HG03469 (cell line): ENCODE measurements around the gene ENTPD2.

Experiments used
- ATAC-seq: cut with Tn5 transposase; IDR thresholded peaks from one replicate; pipeline ENCODE4 v1.9.1; 2021; ENCODE audit warnings: mild to moderate bottlenecking, moderate library complexity, moderate number of reproducible peaks; ENCODE audit not compliant: unreplicated experiment

The ENTPD2 gene

DNA sequence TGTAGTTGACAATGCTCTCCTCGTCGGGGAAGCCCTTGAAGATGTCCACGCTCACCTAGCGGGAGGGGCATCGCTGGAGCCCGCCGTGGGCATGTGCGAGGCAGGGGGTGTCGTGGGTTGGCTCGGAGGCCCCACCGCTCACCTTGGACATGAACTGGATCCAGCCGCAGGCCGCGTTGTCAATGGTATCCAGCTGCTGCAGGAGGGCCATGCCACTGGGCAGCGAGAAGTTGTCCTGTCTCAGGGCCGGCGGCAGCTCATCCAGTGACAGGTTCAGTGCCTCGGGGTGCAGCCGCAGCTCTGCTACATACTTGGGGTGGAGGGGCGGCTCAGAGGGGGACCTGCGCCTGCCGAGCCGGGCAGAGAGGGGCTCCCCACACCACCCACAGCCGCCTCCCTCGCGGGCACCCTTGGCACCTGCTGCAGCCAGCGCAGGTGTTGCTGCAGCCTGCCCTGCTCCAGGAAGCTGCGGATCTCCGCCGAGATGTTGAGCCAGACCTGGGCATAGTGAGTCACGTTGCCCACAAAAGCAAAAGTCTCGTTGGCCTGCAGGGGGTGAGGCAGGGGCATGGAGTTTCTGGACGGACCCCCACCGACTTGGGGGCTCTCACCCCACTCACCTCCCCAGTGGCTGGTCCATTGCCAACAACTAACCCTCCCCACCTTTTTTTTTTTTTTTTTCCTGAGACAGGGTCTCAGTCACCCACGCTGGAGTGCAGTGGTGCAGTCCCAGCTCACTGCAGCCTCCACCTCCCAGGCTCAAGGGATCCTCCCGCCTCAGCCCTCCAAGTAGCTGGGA is 34.9 kb downstream of the ENTPD2 start:
- no peak for ATAC-seq

GRCh38 chr9:137017791-137018497 is 35.9 kb downstream of the ENTPD2 start:
- ATAC-seq = no peak

DNA sequence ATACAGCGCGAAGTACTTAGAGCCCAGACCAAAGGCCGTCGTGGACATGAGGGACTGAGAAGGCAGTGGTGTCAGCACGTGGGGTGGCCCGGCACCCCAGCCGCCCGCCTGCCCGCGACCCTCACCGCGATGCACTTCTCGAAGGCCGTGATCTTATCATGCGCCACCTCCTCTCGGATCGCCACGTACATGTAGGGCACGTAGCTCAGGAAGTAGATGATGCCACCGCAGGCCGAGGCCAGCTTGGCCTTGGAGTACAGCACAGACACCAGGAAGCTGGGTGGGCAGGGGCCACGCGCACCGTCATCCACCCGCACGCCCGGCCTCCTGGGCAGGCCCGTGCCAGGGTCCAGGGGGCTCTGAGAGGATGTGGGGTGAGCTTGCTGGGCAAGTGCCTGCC is 36.8 kb downstream of the ENTPD2 start:
- ATAC-seq = no peak

GRCh38 chr9:137016436-137016835 is 37.4 kb downstream of the ENTPD2 start:
- no peak for ATAC-seq

DNA sequence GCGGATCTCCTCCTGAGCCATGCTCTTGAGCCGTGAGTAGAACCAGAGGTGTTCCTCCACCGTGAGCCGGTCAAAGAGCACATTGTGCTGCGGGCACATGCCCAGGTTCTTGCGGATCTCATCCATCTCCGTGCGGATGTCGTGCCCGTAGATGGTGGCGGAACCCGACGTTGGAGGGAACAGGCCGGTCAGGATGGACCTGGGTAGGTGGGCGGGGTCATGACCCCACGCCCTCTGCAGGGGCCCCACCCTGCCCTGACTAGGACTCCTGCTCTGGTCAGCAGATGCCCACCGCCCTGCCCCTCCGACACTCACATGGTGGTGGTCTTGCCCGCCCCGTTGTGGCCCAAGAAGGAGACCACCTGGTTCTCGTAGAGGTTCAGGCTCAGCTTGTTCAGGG is 37.9 kb downstream of the ENTPD2 start:
- ATAC-seq = no peak

- no peak for ATAC-seq
Observed at GRCh38 chr9:137015540-137015930, 38.3 kb downstream of the ENTPD2 start.

GRCh38 chr9:137014776-137015539 is 38.9 kb downstream of the ENTPD2 start:
- ATAC-seq = no peak

DNA sequence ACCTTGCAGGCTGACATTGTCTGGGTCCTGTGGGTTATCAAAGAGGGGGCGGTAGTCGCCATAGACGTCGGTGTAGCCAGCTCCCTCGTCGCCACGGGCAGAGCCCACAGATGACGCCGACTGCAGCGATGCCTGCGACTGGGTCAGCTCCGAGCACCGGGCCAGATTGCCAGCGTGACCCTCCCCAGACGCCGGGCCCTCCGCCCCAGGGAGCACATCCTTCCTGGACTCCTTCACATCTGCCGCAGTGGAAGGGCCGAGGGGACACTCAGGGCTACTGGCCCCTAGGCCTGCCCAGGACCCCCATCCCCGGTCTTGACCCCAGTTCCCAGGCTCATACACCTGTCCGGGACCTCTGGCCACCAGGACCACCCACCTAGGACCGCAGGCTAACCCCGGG is 39.7 kb downstream of the ENTPD2 start:
- ATAC-seq = no peak

GRCh38 chr9:137013571-137013940 is 40.3 kb downstream of the ENTPD2 start:
- ATAC-seq = no peak

DNA sequence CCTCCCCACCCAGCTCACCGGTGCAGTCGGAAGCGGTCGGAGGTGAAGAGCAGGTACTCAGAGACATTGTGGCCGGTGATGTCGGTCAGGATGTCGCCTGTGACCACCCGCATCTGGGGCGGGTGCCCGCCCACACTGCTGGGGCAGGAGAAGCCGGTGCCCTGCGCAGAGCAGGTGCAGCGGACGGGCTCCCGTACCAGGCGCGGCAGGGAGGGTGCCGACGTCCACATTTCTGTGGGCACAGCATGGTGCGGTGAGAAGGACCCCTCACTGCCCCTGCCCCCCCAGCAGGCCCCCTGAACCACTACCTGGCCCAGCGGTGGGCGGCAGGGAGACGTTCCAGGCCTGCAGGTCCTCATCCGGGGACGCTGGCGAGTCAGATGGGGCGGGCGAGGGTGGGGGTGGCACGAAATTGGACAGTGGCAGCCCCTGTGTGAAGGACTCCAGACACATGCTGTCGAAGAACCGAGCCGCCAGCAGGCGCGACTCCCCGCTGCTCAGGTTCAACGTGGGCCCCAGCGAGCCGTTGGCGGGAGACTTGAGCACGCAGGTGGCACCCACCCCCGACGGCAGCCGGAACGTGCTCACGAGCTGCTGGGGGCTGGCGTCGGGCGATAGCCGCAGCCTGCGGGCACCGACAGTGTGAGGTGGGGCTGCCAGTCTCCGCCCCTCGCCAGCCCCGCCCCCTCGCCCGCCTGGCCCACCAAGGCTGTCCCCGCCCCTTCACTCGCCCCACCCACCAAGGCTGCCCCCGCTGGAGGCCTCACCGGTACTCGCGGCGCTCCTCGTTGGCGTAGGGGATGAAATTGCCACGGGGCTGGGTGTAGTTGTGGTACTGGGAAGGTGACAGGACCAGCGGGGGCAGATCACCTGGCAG is 40.9 kb downstream of the ENTPD2 start:
- ATAC-seq = no peak

DNA sequence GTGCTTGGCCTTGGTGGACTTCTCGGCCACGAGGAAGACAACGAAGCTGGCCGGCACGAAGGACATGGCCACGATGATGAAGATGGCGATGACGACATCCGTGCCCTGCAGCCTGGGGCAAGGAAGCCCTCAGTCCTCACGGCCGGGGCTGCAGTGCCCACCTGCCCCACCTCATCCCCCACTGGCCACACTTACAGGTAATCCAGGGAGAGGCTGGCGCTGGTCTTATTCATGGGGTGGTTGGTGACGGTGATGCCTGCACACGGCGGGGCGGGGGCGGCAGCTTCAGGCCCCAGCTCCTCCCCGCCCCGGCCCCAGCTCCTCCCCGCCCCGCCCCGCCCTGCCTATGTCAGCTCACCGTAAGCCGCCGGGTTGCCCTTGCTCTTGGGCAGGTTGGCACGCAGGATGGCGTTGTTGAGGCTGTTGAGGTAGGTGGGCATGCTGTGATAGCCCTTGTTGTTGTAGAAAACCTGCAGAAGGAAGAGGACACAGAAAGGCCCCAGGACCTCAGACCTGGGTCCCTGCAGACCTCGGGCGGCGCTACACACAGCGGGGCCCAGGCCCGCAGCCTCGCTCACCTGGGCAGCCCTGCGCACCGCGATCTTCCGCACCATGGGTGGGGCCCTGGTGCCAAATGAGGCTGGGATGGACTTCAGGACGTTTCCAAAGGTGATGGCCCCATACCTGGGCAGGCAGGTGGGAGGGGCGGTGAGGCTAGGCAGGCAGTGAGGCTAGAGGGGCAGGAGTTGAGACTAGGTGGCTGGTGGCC is 41.8 kb downstream of the ENTPD2 start:
- no peak for ATAC-seq

- ATAC-seq = no peak
Observed at GRCh38 chr9:137011156-137011555, 42.7 kb downstream of the ENTPD2 start.

DNA sequence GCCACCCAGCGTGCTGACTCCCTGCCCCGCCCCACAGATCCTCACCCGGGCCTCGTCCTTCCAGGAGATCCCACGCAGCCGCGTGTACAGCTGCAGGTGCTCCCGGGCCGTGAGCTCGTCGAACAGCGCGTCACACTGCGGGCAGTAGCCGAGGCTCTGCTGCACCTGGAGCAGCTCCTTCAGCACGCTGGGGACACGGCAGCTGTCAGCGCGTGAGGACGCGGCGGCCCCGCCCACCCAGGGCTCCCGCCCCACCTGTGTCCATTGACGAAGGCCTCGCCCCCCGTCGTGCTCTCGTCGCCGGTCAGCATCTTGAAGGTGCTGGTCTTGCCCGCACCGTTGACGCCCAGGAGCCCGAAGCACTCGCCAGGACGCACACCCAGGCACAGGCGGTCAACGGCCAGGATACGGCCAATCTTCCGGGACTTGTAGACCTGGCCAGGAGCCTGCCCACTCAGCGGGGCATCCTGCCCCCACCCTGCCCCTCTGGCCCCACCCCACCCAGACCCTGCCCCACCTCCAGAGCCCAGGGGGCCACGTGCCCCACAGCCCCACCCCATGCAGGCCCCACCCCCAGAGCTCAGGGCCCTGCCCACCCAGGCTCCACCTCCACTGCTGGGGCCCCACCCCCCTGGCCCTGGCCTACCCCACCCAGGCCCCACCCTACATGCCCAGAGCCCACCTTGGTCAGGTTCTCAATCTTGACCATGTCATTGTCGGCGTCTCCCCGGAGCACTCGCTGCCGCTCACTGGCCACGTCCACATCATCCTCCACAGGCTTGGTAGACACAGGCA is 43.7 kb downstream of the ENTPD2 start:
- ATAC-seq = no peak

DNA sequence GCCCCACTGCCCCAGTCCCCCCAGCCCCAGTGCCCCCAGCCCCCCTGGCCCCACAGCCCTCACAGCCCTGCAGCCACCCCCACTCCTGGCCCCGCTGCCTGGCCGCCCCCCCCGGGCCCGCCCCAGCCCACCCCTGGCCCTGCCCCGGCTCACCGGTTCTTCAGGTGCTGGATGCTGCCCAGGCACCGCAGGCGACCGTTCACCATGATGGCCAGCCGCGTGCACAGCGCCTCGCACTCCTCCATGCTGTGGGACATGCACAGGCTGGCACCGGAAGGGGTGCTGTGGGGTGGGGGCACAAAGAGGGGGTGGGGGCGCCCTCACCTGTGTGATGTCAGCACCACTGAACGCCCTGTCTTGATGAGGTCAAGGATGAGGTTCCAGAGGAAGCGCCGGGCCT is 44.6 kb downstream of the ENTPD2 start:
- ATAC-seq = no peak

DNA sequence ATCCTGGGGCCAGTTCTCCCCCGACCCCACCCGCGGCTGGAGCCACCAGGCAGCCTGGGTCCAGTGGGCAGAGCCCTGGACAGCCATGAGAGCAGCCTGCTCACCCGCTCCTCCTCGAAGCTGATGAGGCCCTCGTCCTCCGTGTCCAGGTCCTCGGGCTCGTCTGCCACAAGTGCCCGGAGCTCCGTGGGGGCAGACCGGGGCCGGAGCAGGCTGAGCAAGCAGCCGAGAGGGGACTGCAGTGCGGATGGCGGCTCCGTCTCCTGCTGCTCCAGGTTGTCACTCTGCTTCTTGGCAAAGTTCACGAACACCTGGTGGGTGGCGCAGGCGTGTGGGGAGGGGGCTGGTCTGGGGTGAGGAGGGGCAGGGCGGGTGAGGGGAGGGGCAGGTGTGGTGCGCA is 45.5 kb downstream of the ENTPD2 start:
- ATAC-seq = no peak

- ATAC-seq = no peak
Observed at GRCh38 chr9:137007816-137008270, 46.0 kb downstream of the ENTPD2 start.

DNA sequence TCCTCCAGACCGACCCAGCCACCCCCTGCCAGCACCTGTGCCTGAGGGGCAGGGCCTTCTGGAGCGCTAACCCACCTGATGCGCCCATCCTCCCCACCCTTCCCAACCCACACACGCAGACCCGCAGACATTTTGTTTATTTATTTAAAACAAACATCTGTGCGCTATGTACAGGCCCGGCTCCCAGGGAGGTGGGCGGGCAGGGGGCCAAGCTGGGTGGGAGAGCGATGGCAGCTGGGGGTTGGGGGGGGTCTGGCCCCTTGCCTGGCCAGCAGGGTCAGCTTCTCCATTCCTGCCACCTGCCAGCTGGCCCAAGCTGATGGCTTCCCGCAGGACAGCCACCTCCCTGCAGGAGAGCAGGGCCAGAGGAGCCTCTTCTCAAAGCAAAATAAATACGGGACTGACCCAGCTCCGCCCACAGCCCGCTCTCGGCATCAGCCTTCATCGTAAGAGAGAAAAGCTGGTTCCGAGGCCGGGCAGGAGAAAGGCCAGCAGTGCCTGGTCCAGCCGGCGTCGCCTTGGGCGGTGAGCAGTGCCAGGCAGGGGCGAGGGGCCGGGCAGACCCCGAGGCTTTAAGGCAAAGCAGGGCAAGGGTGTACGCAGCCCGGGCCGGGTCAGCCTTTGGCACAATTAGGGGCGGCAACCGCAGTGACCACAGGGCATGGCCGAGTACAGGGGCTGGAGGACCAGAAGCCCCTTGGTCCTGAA is 46.6 kb downstream of the ENTPD2 start:
- ATAC-seq = no peak
